Mesendoderm (in vitro differentiated cells): ENCODE measurements around the gene YPEL2.

Source experiments
- DNase-seq: peaks from one replicate; pipeline ENCODE4 v3.0.0; 2013
- H2AK5ac ChIP-seq: 2 replicates; pipeline ENCODE4 v1.6.1; 2013; ENCODE audit warnings: low read length, inconsistent platforms
- H2BK120ac ChIP-seq: 2 replicates; pipeline ENCODE4 v1.6.1; 2013; ENCODE audit warnings: low read depth, mild to moderate bottlenecking, low read length, moderate library complexity, mixed read lengths
- H2BK15ac ChIP-seq: replicated peaks from 2 replicates; pipeline ENCODE4 v1.6.1; 2013; ENCODE audit warnings: low read depth, mild to moderate bottlenecking, moderate library complexity
- H2BK5ac ChIP-seq: 2 replicates; pipeline ENCODE4 v1.6.1; 2013; ENCODE audit warnings: low read length, inconsistent platforms
- H3K18ac ChIP-seq: 2 replicates; pipeline ENCODE4 v1.6.1; 2013; ENCODE audit warnings: mild to moderate bottlenecking, low read length, mixed read lengths
- H3K23ac ChIP-seq: one replicate; pipeline ENCODE4 v1.6.1; 2013; ENCODE audit warnings: low read length
- H3K27ac ChIP-seq: 2 replicates; pipeline ENCODE4 v1.5.1; 2013; ENCODE audit warnings: low read depth, mild to moderate bottlenecking, inconsistent platforms, low read length, moderate library complexity
- H3K27me3 ChIP-seq: 2 replicates; pipeline ENCODE4 v1.6.1; 2013; ENCODE audit warnings: low read length, control low read depth, mild to moderate bottlenecking, inconsistent platforms; ENCODE audit not compliant: insufficient read depth, poor library complexity
- H3K36me3 ChIP-seq: 2 replicates; pipeline ENCODE4 v1.6.1; 2013; ENCODE audit warnings: low read length, inconsistent platforms; ENCODE audit not compliant: control insufficient read depth, insufficient read depth
- H3K4ac ChIP-seq: one replicate; pipeline ENCODE4 v1.6.1; 2013; ENCODE audit warnings: low read depth, mild to moderate bottlenecking, low read length, moderate library complexity
- H3K4me1 ChIP-seq: 2 replicates; pipeline ENCODE4 v1.6.1; 2013; ENCODE audit warnings: low read depth, low read length, inconsistent platforms; ENCODE audit not compliant: control insufficient read depth
- H3K4me2 ChIP-seq: 2 replicates; pipeline ENCODE4 v1.6.1; 2013; ENCODE audit warnings: low read length
- H3K4me3 ChIP-seq: 2 replicates; pipeline ENCODE4 v1.5.1; 2013; ENCODE audit warnings: mild to moderate bottlenecking, low read length
- H3K56ac ChIP-seq: one replicate; pipeline ENCODE4 v1.6.1; 2013; ENCODE audit warnings: low read length
- H3K79me1 ChIP-seq: 2 replicates; pipeline ENCODE4 v1.6.1; 2013; ENCODE audit warnings: low read length, inconsistent platforms
- H3K79me2 ChIP-seq: 2 replicates; pipeline ENCODE4 v1.6.1; 2013; ENCODE audit warnings: mild to moderate bottlenecking, low read length; ENCODE audit not compliant: control insufficient read depth, insufficient read depth
- H3K9ac ChIP-seq: 2 replicates; pipeline ENCODE4 v1.6.1; 2013; ENCODE audit warnings: low read length, inconsistent platforms
- H4K5ac ChIP-seq: one replicate; pipeline ENCODE4 v1.6.1; 2013; ENCODE audit warnings: low read length
- H4K8ac ChIP-seq: one replicate; pipeline ENCODE4 v1.6.1; 2013; ENCODE audit warnings: low read depth, mild to moderate bottlenecking, control low read depth, low read length, moderate library complexity
- WGBS: extraction: QIAGEN DNeasy Blood & Tissue Kit; methylation state at CpG from one replicate; pipeline ENCODE4 v1.1.7; 2013; ENCODE audit warnings: low lambda C conversion rate, missing lambda C conversion rate; ENCODE audit not compliant: insufficient coverage; ENCODE audit errors: extremely low coverage; 5-methylcytosine and 5-hydroxymethylcytosine counted together

YPEL2 gene

DNA sequence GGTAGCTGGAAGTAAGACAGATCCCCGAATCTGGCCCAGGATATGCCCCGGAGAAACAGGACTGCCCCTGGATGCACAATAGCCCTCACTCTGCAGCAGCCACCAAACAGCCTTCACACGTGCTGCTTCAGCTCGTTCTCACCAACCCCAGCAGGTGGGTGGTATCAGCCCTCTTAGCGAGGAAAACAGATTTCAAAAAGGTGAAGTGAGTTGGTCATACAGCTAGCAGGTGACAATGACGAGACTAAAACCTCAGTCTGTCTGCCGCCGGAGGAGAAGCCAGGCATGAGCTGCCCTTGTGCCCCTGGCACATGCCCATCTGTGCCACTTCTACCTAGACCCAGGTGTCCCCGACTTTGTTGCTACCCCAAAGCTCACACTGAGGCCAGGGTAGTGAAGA, 92.4 kb downstream of the YPEL2 start:
- peak overlapping the region; percentile 39 for H3K4ac ChIP-seq
- no peaks in the 10 kb centered on the region for H3K79me1 ChIP-seq
- no peak overlapping the region for H3K9ac ChIP-seq
- H3K27me3 ChIP-seq = no peaks in the 10 kb centered on the region
- DNase-seq = peak; percentile 69
- H4K5ac ChIP-seq = no peak overlapping the region
- peak overlapping the region; percentile 92 for H3K18ac ChIP-seq
- no peak overlapping the region for H4K8ac ChIP-seq
- H3K27ac ChIP-seq = no peak overlapping the region
- no peaks in the 10 kb centered on the region for H3K36me3 ChIP-seq
- no peak overlapping the region for H3K4me2 ChIP-seq
- H2AK5ac ChIP-seq = no peak overlapping the region
- H3K4me1 ChIP-seq = peaks cover 20% of the 10 kb centered on the region
- H2BK120ac ChIP-seq = no peak overlapping the region
- H3K56ac ChIP-seq = peak overlapping the region; percentile 44
- no peak overlapping the region for H2BK15ac ChIP-seq
- no CpG with 5 or more reads among the region's 9 CpGs for WGBS
- H3K79me2 ChIP-seq = no peaks in the 10 kb centered on the region
- H3K4me3 ChIP-seq = no peak overlapping the region
- H2BK5ac ChIP-seq = peak overlapping the region; percentile 51
- no peak overlapping the region for H3K23ac ChIP-seq

DNA sequence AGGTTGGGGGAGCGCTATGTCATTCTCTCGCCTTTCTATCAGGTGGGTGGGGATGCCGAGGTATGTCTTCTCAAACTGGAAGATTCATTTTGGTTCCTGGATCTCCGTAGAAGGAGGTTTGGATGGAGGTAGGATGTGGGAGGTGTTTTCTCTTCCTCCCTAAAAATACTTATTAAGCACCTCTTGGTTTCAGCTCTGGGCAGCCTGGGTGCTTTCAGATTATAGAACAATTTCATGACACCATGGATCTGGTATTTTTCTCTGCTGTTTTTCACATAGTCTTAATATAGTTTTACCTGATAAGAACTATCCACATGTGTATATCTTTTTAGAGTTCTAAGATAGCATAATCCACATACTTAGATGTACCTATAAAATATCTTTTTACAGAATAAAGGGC, 92.9 kb downstream of the YPEL2 start:
- Histone ChIP-seq H4K8ac (no peak overlapping the region), H3K4me1 (peaks cover 20% of the 10 kb centered on the region), H2BK5ac (no peak overlapping the region), H2AK5ac (no peak overlapping the region), H3K79me1 (no peaks in the 10 kb centered on the region), H3K4me3 (no peak overlapping the region), H3K18ac (no peak overlapping the region), H2BK15ac (no peak overlapping the region), H3K36me3 (no peaks in the 10 kb centered on the region), H3K4me2 (no peak overlapping the region), H3K56ac (peak overlapping the region; percentile 2), H3K79me2 (no peaks in the 10 kb centered on the region), H3K9ac (no peak overlapping the region), H3K23ac (no peak overlapping the region), H2BK120ac (no peak overlapping the region), H3K27me3 (no peaks in the 10 kb centered on the region), H3K4ac (peak overlapping the region; percentile 39), H4K5ac (no peak overlapping the region), H3K27ac (no peak overlapping the region)
- no peak for DNase-seq
- no CpG with 5 or more reads among the region's 4 CpGs for WGBS

DNA sequence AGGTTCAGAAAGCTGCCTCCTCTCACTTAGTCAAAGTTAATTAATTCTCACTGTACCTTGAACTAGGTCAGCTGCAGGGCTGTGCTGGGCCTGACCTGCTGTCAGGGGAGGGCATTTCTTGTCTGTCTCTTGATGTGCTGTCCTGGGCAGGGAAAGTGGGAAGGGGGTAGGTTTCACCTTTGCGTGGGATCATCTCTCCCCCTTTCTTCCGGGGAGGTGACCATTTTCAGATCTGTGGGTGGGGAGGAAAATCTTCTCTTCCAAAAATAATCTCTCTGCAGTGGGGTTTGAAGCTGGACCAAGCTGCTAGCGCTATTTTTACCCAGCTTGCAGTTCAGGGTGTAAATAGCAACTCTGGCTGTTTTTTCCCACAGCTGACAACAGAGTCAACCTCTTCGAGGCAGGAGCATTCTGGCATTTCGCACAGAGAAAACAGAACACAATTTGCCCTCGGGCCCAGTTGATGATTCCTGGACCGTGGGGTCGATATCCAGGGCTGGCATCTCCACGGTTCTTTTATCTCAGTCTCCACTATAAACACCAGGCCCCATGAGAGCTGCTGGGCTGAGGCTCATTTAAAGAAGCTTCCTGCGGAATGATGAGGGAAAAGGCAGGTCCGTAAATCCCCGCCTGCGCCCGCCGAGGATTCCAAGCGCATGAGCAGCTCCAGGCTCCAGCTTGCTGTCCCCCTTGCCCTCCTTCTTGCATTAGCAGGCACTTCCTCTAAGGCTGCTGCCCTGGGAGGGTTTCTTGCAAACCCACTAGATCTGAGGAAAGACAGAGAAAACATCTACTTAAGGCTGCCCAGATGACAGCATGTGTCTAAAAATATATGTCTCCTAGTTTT, 93.9 kb downstream of the YPEL2 start:
- Histone ChIP-seq H3K23ac (no peak overlapping the region), H3K36me3 (no peaks in the 10 kb centered on the region), H3K4ac (peak overlapping the region; percentile 38), H3K27ac (peak overlapping the region; percentile 16), H3K4me3 (no peak overlapping the region), H2BK15ac (peak overlapping the region; percentile 61), H2AK5ac (no peak overlapping the region), H4K8ac (no peak overlapping the region), H4K5ac (no peak overlapping the region), H2BK5ac (no peak overlapping the region), H3K18ac (peak overlapping the region; percentile 56), H3K4me1 (peaks cover 18% of the 10 kb centered on the region), H3K79me2 (no peaks in the 10 kb centered on the region), H3K27me3 (no peaks in the 10 kb centered on the region), H3K56ac (peak overlapping the region; percentile 26), H3K9ac (no peak overlapping the region), H3K79me1 (no peaks in the 10 kb centered on the region), H2BK120ac (peak overlapping the region; percentile 82), H3K4me2 (no peak overlapping the region)
- WGBS = no CpG with 5 or more reads among the region's 16 CpGs
- peak; percentile 62 for DNase-seq

DNA sequence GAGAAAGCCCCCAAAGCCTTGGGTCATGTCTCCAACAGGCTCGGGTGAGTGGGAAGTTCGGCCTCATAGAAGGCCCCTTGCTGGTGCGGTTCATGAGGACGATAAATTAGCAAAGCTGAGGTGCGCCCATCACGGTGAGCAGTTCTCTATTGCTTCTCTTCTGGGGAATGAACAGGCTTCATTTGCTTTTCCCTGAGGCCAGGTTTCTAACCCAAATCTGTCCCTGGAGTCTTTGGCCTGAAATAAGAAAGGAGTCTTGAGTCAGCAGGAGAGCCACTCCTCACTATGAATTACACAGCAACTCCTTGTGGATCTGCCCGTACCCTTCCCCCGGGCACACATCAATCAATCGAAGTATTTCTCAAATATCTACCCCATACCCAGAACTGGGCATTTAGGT, 94.6 kb downstream of the YPEL2 start:
- Histone ChIP-seq H3K79me1 (no peaks in the 10 kb centered on the region), H3K4me2 (no peak overlapping the region), H2BK15ac (peak overlapping the region; percentile 61), H4K8ac (no peak overlapping the region), H3K27ac (peak overlapping the region; percentile 16), H3K36me3 (no peaks in the 10 kb centered on the region), H3K4me3 (no peak overlapping the region), H3K9ac (no peak overlapping the region), H3K4me1 (peaks cover 18% of the 10 kb centered on the region), H3K23ac (no peak overlapping the region), H4K5ac (no peak overlapping the region), H2BK5ac (no peak overlapping the region), H3K27me3 (no peaks in the 10 kb centered on the region), H2BK120ac (peak overlapping the region; percentile 82), H3K18ac (peak overlapping the region; percentile 56), H3K56ac (peak overlapping the region; percentile 18), H2AK5ac (no peak overlapping the region), H3K4ac (no peak overlapping the region), H3K79me2 (no peaks in the 10 kb centered on the region)
- no CpG with 5 or more reads among the region's 9 CpGs for WGBS
- DNase-seq = peak; percentile 18

DNA sequence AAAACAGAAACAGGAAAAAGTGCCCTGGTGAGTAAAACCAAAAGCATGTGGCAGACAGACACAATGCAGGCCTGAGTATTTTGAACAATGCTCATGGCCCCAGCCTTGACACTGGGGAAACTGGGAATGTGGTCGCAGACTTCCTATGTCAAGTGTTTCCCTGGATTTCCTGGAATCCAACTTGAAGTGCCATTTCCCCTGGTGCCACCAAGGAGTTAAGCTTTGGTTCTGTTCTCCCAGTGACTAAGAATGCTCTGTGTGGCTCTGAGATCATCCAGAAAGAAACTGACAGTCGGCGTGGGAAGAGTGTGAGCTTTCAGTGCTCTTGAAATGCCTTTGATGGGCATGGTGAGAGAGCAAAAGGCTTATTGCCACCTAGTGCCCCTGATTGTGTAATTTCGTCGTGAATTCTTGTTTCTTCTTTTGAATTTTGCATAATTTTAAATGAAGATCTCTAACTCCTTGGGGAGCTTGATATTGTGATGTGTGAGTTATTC, 96.0 kb downstream of the YPEL2 start:
- Histone ChIP-seq H3K4ac (no peak overlapping the region), H2BK5ac (no peak overlapping the region)
- peak; percentile 88 for DNase-seq

More for the DNA sequence above, 96.0 kb downstream of the YPEL2 start:
- Histone ChIP-seq H3K79me1 (no peaks in the 10 kb centered on the region), H3K4me1 (peaks cover 20% of the 10 kb centered on the region), H3K4me3 (no peak overlapping the region), H3K36me3 (no peaks in the 10 kb centered on the region), H3K23ac (no peak overlapping the region), H4K5ac (no peak overlapping the region), H2AK5ac (no peak overlapping the region), H3K56ac (peak overlapping the region; percentile 56), H3K9ac (no peak overlapping the region), H3K4me2 (no peak overlapping the region), H3K27ac (no peak overlapping the region), H3K27me3 (no peaks in the 10 kb centered on the region), H3K18ac (peak overlapping the region; percentile 72), H4K8ac (no peak overlapping the region), H2BK15ac (no peak overlapping the region), H3K79me2 (no peaks in the 10 kb centered on the region), H2BK120ac (no peak overlapping the region)
- WGBS = no CpG with 5 or more reads among the region's 5 CpGs
